OCI-LY7 (cell line): Measurements from ENCODE around the gene ZNF136. TPM values are rescaled to one million over a fixed set of nuclear protein-coding genes. Genes with fewer than 3 reads are reported as not detected.

Source experiments
- BruUV-seq: library from RNA; stranded (reverse); fragments of 400-500 nt; replicated peaks from 2 replicates; lab custom pipeline; 2021; lab: Mats Ljungman, UMichigan
- CTCF ChIA-PET: fragments of 300-600 bp; sonication (Branson Sonifier 250); formaldehyde crosslinking; loops from one replicate; lab custom pipeline; 2022; ENCODE audit warnings: antibody characterized with exemption; ENCODE audit not compliant: unreplicated experiment; lab: Charles Lee
- POLR2A ChIA-PET: fragments of 300-600 bp; sonication (Branson Sonifier 250); formaldehyde crosslinking; loops from one replicate; lab custom pipeline; 2022; ENCODE audit warnings: antibody characterized with exemption; lab: Charles Lee
- DNase-seq: peaks from one replicate; pipeline ENCODE4 v3.0.0-alpha.2; 2015; ENCODE audit warnings: low spot score
- H2AFZ ChIP-seq: fragments of 200-600 bp; sonication (generic), shearing (Covaris generic); 2 replicates; pipeline ENCODE4 v1.6.1; 2014; ENCODE audit warnings: mild to moderate bottlenecking, antibody characterized with exemption, low read length, moderate library complexity
- H3K27ac ChIP-seq: fragments of 200-600 bp; sonication (generic); 2 replicates; pipeline ENCODE4 v1.5.1; 2014; ENCODE audit warnings: mixed run types, low read depth, mild to moderate bottlenecking, moderate library complexity, low read length, inconsistent platforms; ENCODE audit not compliant: poor library complexity, severe bottlenecking
- H3K36me3 ChIP-seq: fragments of 200-600 bp; sonication (generic); 2 replicates; pipeline ENCODE4 v1.6.1; 2014; ENCODE audit warnings: mild to moderate bottlenecking, antibody characterized with exemption, low read length, moderate library complexity, mixed read lengths; ENCODE audit not compliant: insufficient read depth
- H3K4me1 ChIP-seq: fragments of 200-600 bp; sonication (generic); 2 replicates; pipeline ENCODE4 v1.5.1; 2014; ENCODE audit warnings: mild to moderate bottlenecking, low read length; ENCODE audit not compliant: insufficient read depth, poor library complexity, severe bottlenecking
- H3K4me2 ChIP-seq: fragments of 200-600 bp; sonication (generic); 2 replicates; pipeline ENCODE4 v1.6.1; 2014; ENCODE audit warnings: mild to moderate bottlenecking, low read length
- H3K4me3 ChIP-seq: fragments of 200-600 bp; sonication (generic); 2 replicates; pipeline ENCODE4 v1.5.1; 2014; ENCODE audit warnings: mild to moderate bottlenecking, low read depth, low read length; ENCODE audit not compliant: poor library complexity, severe bottlenecking
- H3K79me2 ChIP-seq: fragments of 200-600 bp; sonication (generic); 2 replicates; pipeline ENCODE4 v1.6.1; 2016; ENCODE audit warnings: low read depth, mild to moderate bottlenecking, low read length, moderate library complexity, mixed read lengths; ENCODE audit not compliant: insufficient read depth
- H3K9me2 ChIP-seq: fragments of 200-600 bp; sonication (generic); 2 replicates; pipeline ENCODE4 v1.6.1; 2016; ENCODE audit warnings: mild to moderate bottlenecking, low read length, mixed read lengths; ENCODE audit not compliant: insufficient read depth
- H3K9me3 ChIP-seq: fragments of 200-600 bp; sonication (generic); 2 replicates; pipeline ENCODE4 v1.6.1; 2014; ENCODE audit warnings: mild to moderate bottlenecking, mixed run types, low read length, mixed read lengths
- H4K20me1 ChIP-seq: fragments of 200-600 bp; sonication (generic); 2 replicates; pipeline ENCODE4 v1.6.1; 2014; ENCODE audit warnings: mild to moderate bottlenecking, antibody characterized with exemption, low read length, moderate library complexity, mixed read lengths; ENCODE audit not compliant: insufficient read depth
- CTCF ChIP-seq: fragments of 200-600 bp; sonication (generic); conservative IDR thresholded peaks from 2 replicates; pipeline ENCODE4 v1.5.1; 2014; ENCODE audit warnings: mild to moderate bottlenecking, antibody characterized with exemption, low read length, moderate library complexity, mixed read lengths
- EZH2phosphoT487 ChIP-seq: fragments of 200-600 bp; sonication (generic); IDR thresholded peaks from 2 replicates; pipeline ENCODE4 v1.6.1; 2018; ENCODE audit warnings: low read depth, borderline replicate concordance, mild to moderate bottlenecking, mixed run types, antibody characterized with exemption, low read length, moderate library complexity, mixed read lengths
- intact Hi-C: fragments of 100-400 bp; cut with micrococcal nuclease; formaldehyde crosslinking; loops from one replicate; pipeline ENCODE4 v1.10.0; 2022; ENCODE audit not compliant: unreplicated experiment
- total RNA-seq, 2 experiments: library from RNA; depleted of rRNA in 1 of 2; stranded (reverse); fragments of >200 nt in 1 of 2; shearing (Covaris generic) in 1 of 2; gene quantifications; 2 replicates each; pipeline ENCODE4 v1.2.3, GENCODE V29; 2014 to 2022

The ZNF136 gene
- total RNA-seq, 2 experiments from 2014 or later: 12.5 to 12.7 TPM

GRCh38 chr19:12141405-12141736, 21.5 kb upstream of the ZNF136 start:
- H3K4me1 ChIP-seq: peaks cover 26% of the 10 kb centered on the region
- H2AFZ ChIP-seq: no peak overlapping the region
- peaks cover 11% of the 10 kb centered on the region; the same call in 1 of the 2 replicates for H3K79me2 ChIP-seq
- BruUV-seq: no TSS peak
- peak overlapping the region; percentile 89 for H3K4me3 ChIP-seq
- ChIA-PET CTCF (interaction anchor here (0.6 to 1.7 kb wide), 3 partner anchors 82 to 343 kb away, joined by 3 to 8 read pairs (median 8); partner anchors contain the start of gene ZNF491), POLR2A (interaction anchor here (0.7 to 1.8 kb wide), 3 partner anchors 73 to 217 kb away, joined by 3 to 9 read pairs (median 3); no protein-coding TSS in a partner anchor)
- intact Hi-C loops: loop anchor here (1.0 to 2.0 kb wide), 6 partner anchors 82 to 345 kb away; no protein-coding TSS in a partner anchor
- DNase-seq: no peak
- TF ChIP-seq CTCF (peak; percentile 22; the same call in 1 of the 2 replicates), EZH2phosphoT487 (no peak)
- H4K20me1 ChIP-seq: no peaks in the 10 kb centered on the region
- H3K27ac ChIP-seq: no peak overlapping the region
- H3K36me3 ChIP-seq: peaks cover 19% of the 10 kb centered on the region
- H3K9me2 ChIP-seq: no peaks in the 10 kb centered on the region
- no peaks in the 10 kb centered on the region for H3K9me3 ChIP-seq
- peak overlapping the region; percentile 96 for H3K4me2 ChIP-seq

- CTCF ChIA-PET: no interaction called here
- POLR2A ChIA-PET: interaction anchor here (0.6 kb wide), 2 partner anchors 169 to 319 kb away, joined by 3 to 5 read pairs; no protein-coding TSS in a partner anchor
- Histone ChIP-seq H3K36me3 (peaks cover 27% of the 10 kb centered on the region), H4K20me1 (no peaks in the 10 kb centered on the region), H3K4me3 (no peak overlapping the region), H3K4me2 (no peak overlapping the region), H3K9me3 (no peaks in the 10 kb centered on the region), H3K4me1 (peaks cover 7% of the 10 kb centered on the region), H3K79me2 (no peaks in the 10 kb centered on the region), H3K27ac (no peak overlapping the region), H2AFZ (no peak overlapping the region), H3K9me2 (no peaks in the 10 kb centered on the region)
- DNase-seq: no peak
- TF ChIP-seq EZH2phosphoT487: no peak
- no peak for TF ChIP-seq CTCF
- intact Hi-C loops: no loop called here
- BruUV-seq: TSS peak; percentile 45
Observed at GRCh38 chr19:12145348-12145747, 17.5 kb upstream of the ZNF136 start.

- POLR2A ChIA-PET: interaction anchor here (0.6 kb wide), 1 partner anchor 470 kb away, joined by 6 read pairs; no protein-coding TSS in a partner anchor
Observed at GRCh38 chr19:12155324-12155860, 7.5 kb upstream of the ZNF136 start.

More at GRCh38 chr19:12155324-12155860, 7.5 kb upstream of the ZNF136 start:
- no peak overlapping the region for H3K27ac ChIP-seq
- BruUV-seq: TSS peak; percentile 70
- peak overlapping the region; percentile 92 for H3K4me3 ChIP-seq
- CTCF ChIA-PET: no interaction called here
- H3K4me2 ChIP-seq: peak overlapping the region; percentile 74
- DNase-seq: no peak
- peaks cover 15% of the 10 kb centered on the region for H3K4me1 ChIP-seq
- intact Hi-C loops: loop anchor here (5.0 kb wide), 1 partner anchor 168 kb away; no protein-coding TSS in a partner anchor
- H3K9me3 ChIP-seq: no peaks in the 10 kb centered on the region
- H4K20me1 ChIP-seq: no peaks in the 10 kb centered on the region
- no peak for TF ChIP-seq CTCF
- TF ChIP-seq EZH2phosphoT487: no peak
- peaks cover 6% of the 10 kb centered on the region; the same call in 1 of the 2 replicates for H3K36me3 ChIP-seq
- no peaks in the 10 kb centered on the region for H3K9me2 ChIP-seq
- H2AFZ ChIP-seq: peak overlapping the region; percentile 96; the same call in 1 of the 2 replicates
- H3K79me2 ChIP-seq: peaks cover 7% of the 10 kb centered on the region; the same call in 1 of the 2 replicates
